Stimulated activated CD4-positive, alpha-beta T cell treated with anti-CD3 and anti-CD28 coated beads, TNF-alpha, amount 100 ng/mL, for 48 hours (primary cell): ENCODE results near the gene ZBED4.
A peak's percentile ranks its signal among the peaks of the same experiment; 100 is the strongest.

Source experiments
- DNase-seq, 3 donors: peaks; one replicate each; pipeline ENCODE4 v3.0.0-alpha.2; 2020; ENCODE audit warnings: low read depth in 3 of 3

ZBED4 gene

GRCh38 chr22:49934891-49935557, 81.4 kb downstream of the ZBED4 start:
- peak; percentile 82 to 97 (median 83) for DNase-seq

GRCh38 chr22:49935561-49935960, 81.9 kb downstream of the ZBED4 start:
- peak in 1 of 3 donors; percentile 56 for DNase-seq

- peak; percentile 94 to 98 (median 96) for DNase-seq
These were observed 82.7 kb downstream of the ZBED4 start for GRCh38 chr22:49936018-49936972.

- DNase-seq, result no peak
These were observed 83.5 kb downstream of the ZBED4 start for GRCh38 chr22:49936973-49937757.

GRCh38 chr22:49937758-49938564, 84.3 kb downstream of the ZBED4 start:
- no peak for DNase-seq

- DNase-seq, result no peak
These were observed 85.0 kb downstream of the ZBED4 start for GRCh38 chr22:49938565-49939136.
